GM03348 (cell line): ENCODE results near the gene AXL.
"Not testable (repeated sequence)": the region's sequence is repeated elsewhere in the genome, so short reads cannot be mapped to it uniquely, and the experiment has no call there.

Experiments
- DNase-seq: peaks from one replicate; pipeline ENCODE4 v3.0.0; 2012; ENCODE audit warnings: low spot score

Gene AXL

DNA sequence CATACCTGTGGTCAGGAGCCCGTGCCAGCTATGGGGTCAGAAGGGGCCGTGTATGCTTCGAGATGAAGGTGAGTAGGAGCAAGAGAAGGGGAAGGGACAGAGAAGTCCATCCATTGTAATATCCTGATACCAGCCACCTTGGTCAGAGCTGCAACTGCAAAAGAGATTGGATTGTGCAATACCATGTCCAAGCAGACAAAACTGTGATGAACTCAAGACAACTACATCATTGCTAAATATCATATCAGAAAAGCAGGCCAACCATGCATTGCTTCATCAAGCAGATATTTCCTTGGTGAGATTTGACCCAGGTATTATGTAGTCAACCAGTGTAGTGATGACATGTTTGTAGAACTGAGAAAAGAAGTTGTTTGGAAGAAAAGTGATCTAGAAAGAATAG lies 57.2 kb downstream of the AXL start:
- no peak for DNase-seq

DNA sequence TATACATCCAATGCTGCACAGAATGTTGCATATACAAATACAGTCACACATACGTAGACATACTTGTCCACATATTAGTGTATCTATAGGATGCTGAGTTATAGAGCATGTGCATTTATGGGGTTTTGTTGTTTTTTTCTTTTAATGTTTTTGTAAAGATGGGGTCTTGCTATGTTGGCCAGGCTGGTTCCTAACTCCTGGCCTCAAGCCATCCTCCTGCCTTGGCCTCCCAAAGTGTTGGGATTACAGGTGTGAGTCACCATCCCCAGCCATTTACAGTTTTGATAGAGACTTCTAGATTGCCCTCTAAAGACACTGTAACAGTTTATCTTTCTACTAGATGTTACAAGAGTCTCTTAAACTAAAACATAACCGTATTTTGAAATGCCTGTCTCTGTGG lies 59.5 kb downstream of the AXL start:
- DNase-seq: no peak

DNA sequence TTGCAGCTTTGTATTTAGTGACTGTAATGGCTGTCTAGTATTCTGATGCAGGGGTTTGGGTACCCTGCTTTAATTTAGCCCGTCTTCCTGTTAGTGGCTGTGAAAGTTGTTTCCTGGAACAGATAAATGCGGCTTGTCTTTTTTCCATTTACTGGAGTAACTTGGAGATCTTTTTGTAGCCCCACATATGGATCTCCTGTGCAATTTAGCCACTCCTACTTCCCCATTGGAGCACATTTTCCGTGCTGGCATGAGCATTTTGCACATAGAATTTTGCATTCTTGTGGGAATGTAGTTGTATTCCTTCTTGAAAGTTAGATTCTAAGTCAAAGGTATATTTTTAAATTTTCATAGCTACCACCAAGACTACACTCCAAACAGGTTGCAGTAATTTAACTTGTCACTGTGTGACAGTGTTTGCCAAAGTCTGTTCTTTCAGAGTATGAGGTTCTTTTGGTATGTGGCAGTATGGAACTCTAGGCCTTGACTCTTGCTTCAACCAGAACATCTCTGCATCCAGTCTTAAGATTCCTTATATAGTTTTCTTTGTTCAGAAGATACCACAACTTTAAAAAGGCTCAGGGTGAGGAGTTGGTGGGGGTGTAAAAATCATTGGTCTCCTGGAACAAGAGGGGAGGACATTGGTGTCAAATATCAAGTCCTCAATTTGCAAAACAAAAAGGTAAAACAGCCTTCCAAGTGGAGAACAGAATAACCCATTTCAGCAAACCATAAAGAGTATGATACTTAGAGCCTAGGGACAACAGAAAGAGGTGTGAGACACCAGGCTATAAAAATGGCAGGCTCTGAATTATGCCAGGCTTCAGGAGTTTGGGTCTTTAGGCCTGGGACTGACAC lies 69.9 kb downstream of the AXL start:
- no peak for DNase-seq

DNA sequence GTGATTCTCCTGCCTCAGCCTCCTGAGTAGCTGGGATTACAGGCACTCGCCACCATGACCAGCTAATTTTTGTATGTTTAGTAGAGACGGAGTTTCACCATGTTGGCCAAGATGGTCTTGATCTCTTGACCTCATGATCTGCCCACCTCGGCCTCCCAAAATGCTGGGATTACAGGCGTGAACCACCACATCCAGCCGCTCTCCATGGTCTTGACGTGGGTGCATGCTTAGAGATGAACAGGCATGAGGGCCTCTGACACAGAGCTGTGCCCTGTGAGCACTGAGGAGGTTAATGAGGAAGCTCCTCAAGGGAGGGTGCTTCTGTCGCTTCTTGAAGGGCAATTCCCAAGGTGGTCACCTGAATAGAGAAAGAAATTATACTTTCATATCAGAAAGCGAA lies 70.8 kb downstream of the AXL start:
- DNase-seq: not testable (repeated sequence)

DNA sequence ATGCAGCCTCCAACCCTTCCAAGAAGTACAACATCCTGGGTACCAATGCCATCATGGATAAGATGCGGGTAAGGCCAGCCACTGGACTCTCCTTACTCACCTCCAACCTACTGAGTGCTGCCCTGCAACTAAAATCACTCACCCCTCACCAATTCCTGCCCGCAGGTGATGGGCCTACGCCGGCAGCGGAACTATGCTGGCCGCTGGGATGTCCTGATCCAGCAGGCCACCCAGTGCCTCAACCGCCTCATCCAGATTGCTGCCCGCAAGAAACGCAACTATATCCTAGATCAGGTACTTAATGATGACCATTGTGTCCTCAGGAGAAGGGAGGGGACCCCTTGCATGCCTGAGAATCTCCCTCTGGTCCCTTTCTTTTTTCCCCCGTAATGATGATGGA lies 75.4 kb downstream of the AXL start:
- DNase-seq: no peak

DNA sequence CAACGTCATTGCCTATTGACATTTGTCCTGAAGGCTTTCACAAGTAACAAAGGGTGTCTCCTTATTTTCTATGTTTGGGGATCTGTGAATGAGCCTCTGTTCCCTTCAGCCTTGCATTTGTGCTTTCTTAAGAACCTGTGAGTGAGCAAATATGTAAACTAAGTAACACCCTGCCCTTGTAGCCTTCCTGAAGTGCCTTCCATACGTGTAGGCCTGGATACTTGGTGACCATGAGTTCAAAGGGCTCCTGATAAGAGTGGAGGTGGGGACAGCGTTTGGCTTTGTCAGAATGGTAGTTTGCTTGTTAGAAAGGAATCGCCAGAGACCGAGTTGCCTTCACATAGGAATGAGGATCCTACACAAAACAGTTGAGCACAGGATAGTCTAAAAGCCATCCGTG lies 76.5 kb downstream of the AXL start:
- no peak for DNase-seq

DNA sequence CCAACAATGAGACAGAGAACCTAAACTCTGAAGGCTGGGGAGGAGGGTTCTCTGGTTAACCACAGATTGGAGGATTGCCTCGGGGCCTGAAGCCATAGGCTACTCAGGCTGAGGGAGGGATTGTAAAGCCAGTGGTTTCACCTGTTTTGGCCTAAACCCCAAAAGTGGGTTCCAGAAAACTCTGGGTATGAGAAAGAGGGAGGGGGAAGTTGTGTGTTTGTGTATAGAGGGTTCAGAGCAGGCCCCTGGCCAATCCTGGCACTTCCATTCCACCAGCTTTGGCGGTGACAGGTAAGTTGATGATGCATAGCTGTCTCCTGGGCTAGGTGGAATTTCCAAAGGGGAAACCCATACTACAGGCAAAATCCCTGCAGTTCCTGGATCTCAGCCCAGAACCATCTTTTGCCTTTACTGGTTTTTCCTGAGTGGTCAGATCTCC lies 77.4 kb downstream of the AXL start:
- no peak for DNase-seq

DNA sequence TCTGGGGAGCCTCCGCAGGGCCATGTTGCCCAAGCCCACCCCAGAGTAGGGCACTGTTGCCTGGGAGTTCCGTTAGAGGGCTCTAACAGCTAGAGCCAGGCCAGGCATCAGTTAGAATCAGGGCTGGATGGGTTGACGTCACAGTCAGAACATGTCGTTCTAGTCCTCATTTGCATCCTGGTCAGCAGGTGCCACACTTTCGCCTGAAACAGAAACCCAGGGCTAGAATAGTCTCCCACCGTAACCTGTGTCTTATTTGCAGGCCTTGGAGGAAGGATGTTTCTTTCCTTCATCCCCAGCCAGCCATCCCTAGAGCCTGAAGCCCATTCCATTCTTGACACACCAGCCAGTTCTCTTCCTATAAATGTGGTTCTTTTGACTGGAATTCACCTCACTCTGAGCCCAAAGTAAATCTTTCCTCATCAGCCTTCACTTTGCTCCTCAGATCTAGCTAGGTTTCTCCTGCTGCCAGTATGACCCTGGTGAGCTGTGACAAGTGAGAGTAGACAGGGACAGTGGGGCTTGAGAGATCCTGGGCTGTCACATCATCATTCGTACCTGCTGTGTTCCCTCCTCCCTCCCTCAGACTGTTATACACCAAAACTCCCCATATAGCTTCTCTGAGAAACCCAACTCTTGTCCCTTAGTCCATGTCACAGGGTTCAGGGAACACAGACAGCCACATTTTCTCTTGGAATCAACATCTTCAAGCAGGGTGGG lies 78.8 kb downstream of the AXL start:
- no peak for DNase-seq

DNA sequence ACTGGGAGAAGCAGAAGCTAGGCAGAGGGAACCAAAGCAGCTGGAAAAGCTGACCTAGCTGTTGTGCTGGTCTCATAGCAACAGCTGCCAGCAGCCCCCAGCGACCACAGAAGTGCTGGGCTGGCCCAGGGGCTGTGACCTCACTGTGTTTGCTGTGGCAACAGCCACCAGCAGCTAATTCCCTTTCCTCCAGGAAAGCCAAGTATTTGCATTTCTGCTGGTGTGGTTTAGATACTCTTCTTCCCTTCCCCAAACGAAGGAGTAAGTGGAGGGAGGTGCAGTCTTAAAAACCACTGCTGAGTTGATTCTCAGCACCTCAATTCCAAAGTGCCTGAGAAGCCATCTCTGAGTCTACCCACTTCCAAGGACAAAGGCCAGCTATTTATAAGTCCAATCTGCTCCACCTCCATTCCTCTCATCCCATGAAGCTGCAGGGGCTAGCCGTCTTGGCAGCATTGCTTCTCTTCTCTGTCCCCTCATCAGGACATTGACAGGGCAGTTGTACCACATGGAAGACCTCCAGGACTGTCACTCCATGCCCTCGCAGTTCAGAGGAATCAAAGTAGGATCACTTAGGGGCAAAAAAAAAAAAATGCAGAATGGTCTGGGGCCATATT lies 79.4 kb downstream of the AXL start:
- DNase-seq: peak; percentile 80

DNA sequence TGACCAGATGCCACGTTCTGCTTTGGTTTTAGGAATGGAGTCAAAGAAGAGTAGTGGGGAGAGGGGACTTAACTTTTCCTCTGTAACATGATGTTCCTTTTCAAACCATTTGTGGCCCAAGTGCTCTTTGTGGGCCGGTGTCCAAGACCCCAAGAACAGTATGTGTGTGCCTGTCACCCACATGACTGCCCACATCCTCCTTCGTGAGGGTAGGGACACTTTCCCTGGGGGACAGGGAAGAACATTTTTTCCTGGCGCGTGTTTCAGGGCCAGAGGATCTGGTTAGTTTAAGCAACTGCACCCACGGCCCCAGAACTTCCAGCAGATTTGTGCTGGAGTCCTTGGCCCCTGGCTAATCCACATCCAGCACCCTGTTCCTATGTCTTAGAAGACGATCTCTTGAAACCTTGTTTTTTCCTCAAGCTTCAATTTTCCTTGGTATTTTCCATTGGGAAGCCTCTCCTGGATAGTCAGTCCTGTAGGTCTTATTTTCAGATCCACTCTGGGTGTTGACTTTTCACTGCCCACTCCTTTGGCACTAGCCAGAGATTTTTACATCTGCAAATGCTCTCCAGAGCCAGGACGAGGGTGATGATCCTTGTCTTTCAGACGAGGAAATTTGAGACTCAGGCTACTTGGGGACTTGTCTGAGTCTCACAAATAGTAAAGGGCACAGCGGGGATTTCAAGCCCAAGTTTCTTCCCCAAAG lies 80.2 kb downstream of the AXL start:
- DNase-seq: peak; percentile 43

DNA sequence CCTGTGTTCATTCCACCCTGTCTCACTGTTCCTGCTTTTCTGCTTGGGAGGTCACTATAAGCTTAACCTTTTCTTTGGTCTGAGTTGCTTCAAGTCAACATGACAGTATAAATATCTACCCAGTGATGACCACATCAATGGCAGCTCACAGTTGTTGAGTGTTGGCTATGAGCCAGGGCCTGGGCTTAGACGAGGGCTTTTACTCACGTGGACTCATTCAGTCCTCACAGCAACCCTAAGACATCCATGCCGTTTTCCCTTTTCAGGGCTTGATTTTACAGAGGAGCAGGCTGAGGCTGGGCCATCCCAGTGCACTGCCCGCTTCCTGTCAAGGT lies 80.7 kb downstream of the AXL start:
- DNase-seq: peak; percentile 43

DNA sequence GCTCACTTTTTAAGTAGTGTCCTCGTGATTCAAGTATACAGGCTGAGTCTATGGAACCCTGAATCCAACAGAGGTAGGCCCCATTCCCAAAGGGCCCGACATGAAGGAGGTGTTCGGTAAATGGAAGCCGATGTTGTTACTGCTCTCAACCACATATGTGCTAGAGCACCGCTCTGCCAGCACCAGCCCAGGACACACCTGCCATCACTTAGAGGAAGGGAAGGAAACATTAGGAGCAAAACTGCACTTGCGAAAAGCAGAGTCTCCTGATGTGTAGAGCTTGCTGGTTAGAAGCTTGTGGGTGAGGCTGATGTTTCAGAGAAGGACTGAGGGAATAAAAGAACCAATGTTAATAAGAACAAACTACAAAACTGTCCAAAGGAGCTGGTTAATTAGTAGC lies 81.5 kb downstream of the AXL start:
- no peak for DNase-seq

DNA sequence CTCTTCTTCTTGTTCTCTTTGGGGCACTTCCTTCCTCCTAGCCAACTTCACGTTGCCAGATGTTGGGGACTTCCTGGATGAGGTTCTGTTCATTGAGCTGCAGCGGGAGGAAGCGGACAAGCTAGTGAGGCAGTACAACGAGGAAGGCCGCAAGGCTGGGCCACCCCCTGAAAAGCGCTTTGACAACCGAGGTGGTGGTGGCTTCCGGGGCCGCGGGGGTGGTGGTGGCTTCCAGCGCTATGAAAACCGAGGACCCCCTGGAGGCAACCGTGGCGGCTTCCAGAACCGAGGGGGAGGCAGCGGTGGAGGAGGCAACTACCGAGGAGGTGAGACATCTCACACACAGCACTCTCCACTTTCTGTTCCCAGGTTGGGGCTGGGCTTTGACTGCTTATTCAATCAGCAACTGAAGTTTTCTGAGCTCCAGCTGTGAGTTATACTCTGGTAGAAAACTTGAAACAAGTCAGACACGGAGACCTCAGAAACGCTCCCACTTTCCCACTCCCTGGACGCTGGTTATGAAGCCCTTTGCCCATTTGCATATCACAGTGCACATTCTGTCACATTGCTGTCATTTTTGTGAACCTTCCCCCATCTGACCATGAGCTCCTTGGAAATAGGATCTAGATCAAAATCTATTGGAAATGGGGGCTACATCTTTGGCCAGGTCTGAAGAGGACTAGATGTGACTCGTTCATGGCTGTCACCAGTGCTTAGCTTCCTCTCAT lies 83.8 kb downstream of the AXL start:
- no peak for DNase-seq

DNA sequence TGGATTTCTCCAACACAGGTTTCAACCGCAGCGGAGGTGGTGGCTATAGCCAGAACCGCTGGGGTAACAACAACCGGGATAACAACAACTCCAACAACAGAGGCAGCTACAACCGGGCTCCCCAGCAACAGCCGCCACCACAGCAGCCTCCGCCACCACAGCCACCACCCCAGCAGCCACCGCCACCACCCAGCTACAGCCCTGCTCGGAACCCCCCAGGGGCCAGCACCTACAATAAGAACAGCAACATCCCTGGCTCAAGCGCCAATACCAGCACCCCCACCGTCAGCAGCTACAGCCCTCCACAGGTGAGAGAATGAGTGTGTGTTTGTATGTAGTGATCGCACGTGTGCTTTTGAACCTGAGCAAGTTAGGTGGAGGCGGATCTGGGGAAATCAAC lies 84.9 kb downstream of the AXL start:
- DNase-seq: no peak

DNA sequence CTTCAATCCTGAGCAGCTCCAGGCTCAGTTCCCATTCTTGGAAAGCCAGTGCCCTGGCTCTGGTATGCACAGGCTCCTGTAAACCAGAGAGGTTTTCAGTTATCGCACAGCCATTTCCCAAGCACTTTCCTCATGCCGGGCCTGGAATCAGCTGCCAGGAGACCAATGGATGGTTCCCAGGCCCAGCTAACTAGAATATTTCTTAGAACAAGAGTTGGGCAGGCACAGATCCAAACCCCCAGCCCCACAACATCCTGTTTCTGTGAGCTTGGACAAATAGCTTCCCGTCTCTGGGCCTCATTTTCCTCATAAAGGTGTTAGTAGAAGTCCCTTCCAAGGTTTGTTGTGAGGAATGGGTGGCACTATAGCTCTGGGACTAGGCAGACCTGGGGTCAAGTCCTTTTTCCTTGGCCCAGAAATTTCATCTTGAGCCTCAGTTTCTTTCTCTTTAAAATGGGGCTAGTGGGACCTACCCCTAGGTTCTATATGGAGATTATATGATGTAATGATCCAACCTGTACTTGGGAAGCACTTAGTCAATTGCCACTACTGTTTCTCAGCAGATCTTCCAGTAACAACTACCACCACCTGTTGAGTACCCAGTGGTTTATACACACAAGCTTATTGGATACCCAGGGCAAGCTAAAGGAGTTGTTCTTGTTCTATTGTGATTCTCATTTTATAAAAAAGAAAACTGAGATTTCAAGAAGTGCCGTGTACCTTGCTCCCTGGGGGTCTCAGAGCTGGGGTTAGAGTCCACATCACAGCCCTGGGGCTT lies 85.9 kb downstream of the AXL start:
- DNase-seq: no peak

DNA sequence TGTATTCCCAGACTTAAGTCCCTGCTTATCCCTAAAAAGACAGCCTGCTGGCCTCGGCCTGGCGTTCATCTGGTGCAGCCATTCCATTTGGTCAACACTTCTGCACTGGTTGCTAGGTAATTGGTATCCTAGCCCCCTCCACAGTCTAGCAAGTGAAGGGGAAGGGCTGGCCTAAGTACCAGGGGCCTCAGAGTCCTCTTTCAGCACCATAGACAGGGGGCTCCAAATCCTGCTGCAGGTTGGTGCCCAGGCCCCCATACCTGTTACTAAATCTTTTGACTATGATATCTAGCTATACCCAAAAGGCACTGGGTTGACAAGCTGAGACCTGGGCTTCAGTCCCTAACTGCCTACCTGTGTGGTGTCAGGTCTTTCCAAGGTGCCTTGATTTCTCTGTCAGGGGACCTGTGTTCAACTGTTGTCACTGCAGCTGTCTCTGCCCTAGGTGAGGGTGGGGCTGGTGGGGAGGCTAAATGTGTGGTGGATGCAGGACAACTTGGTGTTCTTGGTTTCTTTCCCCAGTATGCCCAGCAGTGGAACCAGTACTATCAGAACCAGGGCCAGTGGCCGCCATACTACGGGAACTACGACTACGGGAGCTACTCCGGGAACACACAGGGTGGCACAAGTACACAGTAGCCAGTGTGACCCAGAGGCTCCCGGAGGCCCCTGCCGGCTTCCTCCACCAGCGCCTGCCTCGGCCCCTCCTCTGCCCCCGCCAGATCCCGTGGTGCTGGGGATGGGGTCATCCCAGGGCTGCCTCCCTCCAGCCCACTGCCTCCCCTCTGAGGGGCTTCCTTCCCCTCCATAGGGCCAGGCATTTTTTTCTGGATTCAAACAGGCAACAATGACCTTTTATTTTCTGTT lies 87.1 kb downstream of the AXL start:
- DNase-seq: no peak

DNA sequence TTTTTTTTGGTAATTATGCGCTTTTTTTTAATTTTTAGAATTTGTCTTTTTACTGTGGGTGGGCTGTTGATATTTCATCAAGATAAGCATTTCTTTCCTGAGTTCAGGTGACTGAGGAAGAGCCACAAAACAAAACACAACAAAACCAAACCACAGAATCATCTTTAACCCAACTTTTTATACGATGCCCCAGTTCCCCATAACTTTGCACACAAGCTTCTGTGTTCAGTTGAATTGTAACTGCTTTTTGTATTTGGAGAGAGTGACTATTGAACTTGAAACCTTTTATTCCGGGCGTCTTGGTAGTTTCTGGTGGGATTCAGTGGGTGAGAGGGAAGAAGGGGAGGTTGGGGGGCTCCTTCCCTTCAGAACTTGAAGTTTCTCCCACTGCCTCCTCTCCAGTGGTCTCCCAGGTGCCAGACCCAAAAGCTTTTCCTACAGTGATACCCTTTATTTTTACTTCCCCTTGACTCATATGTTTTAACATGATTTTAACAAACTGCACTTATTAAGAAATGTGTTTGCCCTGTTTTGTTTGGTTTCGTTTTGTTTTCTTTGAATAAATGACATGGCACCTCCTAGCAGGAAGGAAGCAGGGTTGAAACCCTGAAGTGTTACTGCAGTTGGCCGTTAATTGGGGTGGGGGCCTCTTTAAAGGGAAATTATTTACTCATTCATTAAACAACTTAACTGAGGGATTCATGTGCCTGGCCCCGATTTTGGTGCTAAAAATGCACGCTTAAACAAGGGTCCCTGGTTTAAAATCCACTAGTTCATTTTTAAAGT lies 88.3 kb downstream of the AXL start:
- DNase-seq: no peak

DNA sequence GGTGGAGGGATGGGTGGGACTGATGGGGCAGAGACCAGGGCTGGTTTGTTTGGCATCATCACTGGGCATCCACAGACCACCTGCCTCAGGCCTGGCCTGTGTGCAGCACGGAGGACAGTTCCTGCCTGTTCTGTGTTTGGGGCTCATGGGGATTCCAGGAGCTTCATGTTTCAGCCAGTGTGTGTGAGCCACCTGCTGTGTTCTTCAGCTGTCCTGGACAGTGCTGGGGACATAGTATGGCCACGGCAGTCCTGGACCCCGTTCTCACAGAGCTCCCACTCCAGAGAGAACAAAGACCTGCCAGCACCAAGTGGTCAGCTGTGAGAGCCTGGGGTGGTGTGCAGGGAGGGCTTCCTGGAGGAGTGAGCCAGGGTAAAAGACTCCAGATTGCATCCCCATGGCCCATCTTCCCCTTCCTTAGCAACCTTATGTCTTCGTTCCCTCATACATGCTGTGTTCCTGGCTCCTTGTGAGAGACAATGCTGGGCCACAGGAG lies 89.0 kb downstream of the AXL start:
- DNase-seq: no peak
